HepG2 (cell line): Measurements from ENCODE around the gene RNF183. TPM values are rescaled to one million over a fixed set of nuclear protein-coding genes. Genes with fewer than 3 reads are reported as not detected.
A peak's percentile ranks its signal among the peaks of the same experiment; 100 is the strongest.

ENCODE experiments used
- AGO2 ChIP-seq: fragments of 200-400 bp; formaldehyde crosslinking; optimal IDR thresholded peaks from 2 replicates; pipeline ENCODE3; 2017; ENCODE audit warnings: mild to moderate bottlenecking, low read depth, low read length, moderate library complexity
- ARNT2 ChIP-seq: sonication (generic); formaldehyde crosslinking; IDR thresholded peaks from 2 replicates; pipeline ENCODE4 v1.8.0; 2022; ENCODE audit warnings: mild to moderate bottlenecking, low read depth, missing genetic modification reagents, moderate library complexity
- GPN1 ChIP-seq: sonication (generic); formaldehyde crosslinking; IDR thresholded peaks from 2 replicates; pipeline ENCODE4 v1.5.1; 2020; ENCODE audit warnings: missing genetic modification reagents, borderline replicate concordance
- JUN ChIP-seq: sonication (generic); formaldehyde crosslinking; IDR thresholded peaks from 2 replicates; pipeline ENCODE4 v1.4.0; 2020; ENCODE audit warnings: mild to moderate bottlenecking, missing genetic modification reagents
- KLF13 ChIP-seq: sonication (generic); formaldehyde crosslinking; IDR thresholded peaks from 2 replicates; pipeline ENCODE4 v1.4.0; 2020; ENCODE audit warnings: mild to moderate bottlenecking, missing genetic modification reagents
- MIXL1 ChIP-seq: IDR thresholded peaks from 2 replicates; pipeline ENCODE4 v1.6.1; 2016
- NFIC ChIP-seq: IDR thresholded peaks from 2 replicates; pipeline ENCODE4 v1.6.1; 2012; ENCODE audit warnings: mild to moderate bottlenecking, low read length, inconsistent platforms
- NPAS2 ChIP-seq: sonication (generic); formaldehyde crosslinking; IDR thresholded peaks from 2 replicates; pipeline ENCODE4 v1.8.0; 2022; ENCODE audit warnings: mild to moderate bottlenecking, missing genetic modification reagents, borderline replicate concordance
- POLR2A ChIP-seq, 2 experiments: IDR thresholded peaks; 2 replicates each; pipeline ENCODE4 v1.6.1; 2011; ENCODE audit warnings: low read depth in 2 of 2, low read length in 2 of 2, mild to moderate bottlenecking in 1 of 2, moderate library complexity in 1 of 2; ENCODE audit not compliant: insufficient read depth in 1 of 2
- SP1 ChIP-seq, 2 experiments: fragments of 450-650 bp in 1 of 2; sonication (generic) in 1 of 2; formaldehyde crosslinking in 1 of 2; IDR thresholded peaks; 2 replicates each; pipeline versions ENCODE4 v1.4.0 to v1.6.1; 2016 to 2020; ENCODE audit warnings: missing genetic modification reagents in 1 of 2
- SP2 ChIP-seq: sonication (generic); formaldehyde crosslinking; IDR thresholded peaks from 2 replicates; pipeline ENCODE4 v1.5.1; 2020; ENCODE audit warnings: mild to moderate bottlenecking, missing genetic modification reagents
- SUZ12 ChIP-seq: fragments of 150-350 bp; IDR thresholded peaks from 2 replicates; pipeline ENCODE4 v1.6.1; 2014; ENCODE audit warnings: low read depth, low read length
- TBX2 ChIP-seq: sonication (generic); formaldehyde crosslinking; IDR thresholded peaks from 2 replicates; pipeline ENCODE4 v1.5.0; 2020; ENCODE audit warnings: missing genetic modification reagents, mild to moderate bottlenecking, borderline replicate concordance
- XBP1 ChIP-seq: sonication (generic); formaldehyde crosslinking; IDR thresholded peaks from 2 replicates; pipeline ENCODE4 v1.5.0; 2020; ENCODE audit warnings: missing genetic modification reagents
- ZNF251 ChIP-seq: sonication (generic); formaldehyde crosslinking; IDR thresholded peaks from 2 replicates; pipeline ENCODE4 v1.9.0; 2021; ENCODE audit warnings: mild to moderate bottlenecking, missing genetic modification reagents
- ZNF468 ChIP-seq: sonication (generic); formaldehyde crosslinking; IDR thresholded peaks from 2 replicates; pipeline ENCODE4 v1.8.0; 2022; ENCODE audit warnings: mild to moderate bottlenecking, moderate library complexity, missing genetic modification reagents
- ZNF607 ChIP-seq: sonication (generic); formaldehyde crosslinking; IDR thresholded peaks from 2 replicates; pipeline ENCODE4 v1.5.1; 2020; ENCODE audit warnings: missing genetic modification reagents, mild to moderate bottlenecking, borderline replicate concordance
- ZNF891 ChIP-seq: sonication (generic); formaldehyde crosslinking; IDR thresholded peaks from 2 replicates; pipeline ENCODE4 v1.5.0; 2020; ENCODE audit warnings: mild to moderate bottlenecking, missing genetic modification reagents
- polyA plus RNA-seq, 8 experiments: library from polyadenylated mRNA; depleted of rRNA in 3 of 8; stranded (reverse) in 7 of 8; unstranded in 1 of 8; fragments of >200 nt; fragmentation: Illumina TruSeq in 4 of 8; extraction: Trizol in 4 of 8; gene quantifications; 2 replicates each; pipeline versions ENCODE4 v1.2.1 to v1.2.3, GENCODE V29; 2011 to 2016; ENCODE audit warnings: low read depth in 4 of 8, missing spikeins in 1 of 8, mixed read lengths in 1 of 8; ENCODE audit not compliant: insufficient read depth in 1 of 8
- total RNA-seq, 5 experiments: library from RNA; depleted of rRNA; stranded (reverse); fragments of >200 nt; fragmentation: Illumina TruSeq; extraction: Trizol; gene quantifications; 2 replicates each; pipeline ENCODE4 v1.2.3, GENCODE V29; 2016; ENCODE audit warnings: low read depth in 1 of 5
- TF ChIP-seq, protein P1 (sequence below), 2 experiments: fragments of 450-650 bp in 1 of 2; sonication (generic) in 1 of 2; formaldehyde crosslinking in 1 of 2; IDR thresholded peaks; 2 replicates each; pipeline versions ENCODE4 v1.6.1 to v1.8.0; 2016 to 2022; ENCODE audit warnings: antibody characterized with exemption in 1 of 2, mild to moderate bottlenecking in 1 of 2, missing genetic modification reagents in 1 of 2
- TF ChIP-seq, protein P2 (sequence below): IDR thresholded peaks from 2 replicates; pipeline ENCODE4 v1.6.1; 2018; ENCODE audit warnings: missing genetic modification reagents

Gene RNF183
- total and polyA plus RNA-seq, 2 of the 13 experiments (the other 11 are each of a cell fraction or from before 2014, with no cell fraction given) = 0.13 to 6.5 TPM

DNA sequence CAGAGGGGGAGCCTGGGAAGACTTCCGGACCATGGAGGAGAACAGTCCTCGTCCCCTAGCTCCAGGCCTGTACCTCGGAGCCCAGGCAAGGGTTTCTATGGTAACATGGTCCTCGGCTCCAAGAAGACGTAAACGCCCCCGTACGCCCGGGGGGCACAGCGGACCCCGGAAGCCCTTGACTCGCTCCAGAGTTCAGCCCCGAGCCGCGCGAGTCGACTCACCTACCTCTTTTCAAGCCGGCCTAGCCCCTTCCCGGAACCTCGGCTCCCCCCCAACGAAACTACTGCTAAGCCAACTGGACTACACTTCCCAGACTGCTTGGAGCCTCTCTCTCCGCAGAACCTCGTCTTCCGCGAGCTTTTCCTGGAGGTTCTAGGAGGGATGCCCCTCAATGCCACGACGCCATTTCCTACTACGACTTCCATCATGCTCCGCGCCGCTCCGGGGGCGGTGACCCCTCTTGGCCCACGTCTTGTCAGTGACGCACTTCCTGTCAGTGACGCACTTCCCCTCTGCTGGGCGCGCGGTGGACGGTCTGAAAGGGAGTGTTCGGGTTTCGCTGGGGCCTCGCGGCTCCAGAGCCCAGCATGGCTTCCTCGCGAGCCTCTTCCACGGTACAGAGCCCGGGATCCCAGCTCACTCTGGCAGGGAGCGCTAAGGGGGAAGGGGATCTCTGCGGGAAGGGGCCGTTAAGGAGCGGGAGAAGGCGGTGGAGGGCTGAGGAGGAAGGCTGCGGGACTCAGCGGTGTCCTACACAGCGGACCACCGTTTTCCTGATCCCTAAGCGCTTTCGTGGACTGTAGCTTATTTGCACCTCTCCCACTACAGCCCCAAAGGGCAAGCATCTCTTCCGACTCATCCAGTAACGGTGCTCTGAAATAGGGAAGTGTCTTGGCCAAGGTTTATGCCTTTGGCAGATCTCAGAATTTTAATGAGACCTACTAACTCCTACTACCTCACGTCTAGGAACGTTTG, 27.7 kb downstream of the RNF183 start, which contains the start of the genes CDC26 and PRPF4 (continued):
- TF ChIP-seq, protein P1, sequence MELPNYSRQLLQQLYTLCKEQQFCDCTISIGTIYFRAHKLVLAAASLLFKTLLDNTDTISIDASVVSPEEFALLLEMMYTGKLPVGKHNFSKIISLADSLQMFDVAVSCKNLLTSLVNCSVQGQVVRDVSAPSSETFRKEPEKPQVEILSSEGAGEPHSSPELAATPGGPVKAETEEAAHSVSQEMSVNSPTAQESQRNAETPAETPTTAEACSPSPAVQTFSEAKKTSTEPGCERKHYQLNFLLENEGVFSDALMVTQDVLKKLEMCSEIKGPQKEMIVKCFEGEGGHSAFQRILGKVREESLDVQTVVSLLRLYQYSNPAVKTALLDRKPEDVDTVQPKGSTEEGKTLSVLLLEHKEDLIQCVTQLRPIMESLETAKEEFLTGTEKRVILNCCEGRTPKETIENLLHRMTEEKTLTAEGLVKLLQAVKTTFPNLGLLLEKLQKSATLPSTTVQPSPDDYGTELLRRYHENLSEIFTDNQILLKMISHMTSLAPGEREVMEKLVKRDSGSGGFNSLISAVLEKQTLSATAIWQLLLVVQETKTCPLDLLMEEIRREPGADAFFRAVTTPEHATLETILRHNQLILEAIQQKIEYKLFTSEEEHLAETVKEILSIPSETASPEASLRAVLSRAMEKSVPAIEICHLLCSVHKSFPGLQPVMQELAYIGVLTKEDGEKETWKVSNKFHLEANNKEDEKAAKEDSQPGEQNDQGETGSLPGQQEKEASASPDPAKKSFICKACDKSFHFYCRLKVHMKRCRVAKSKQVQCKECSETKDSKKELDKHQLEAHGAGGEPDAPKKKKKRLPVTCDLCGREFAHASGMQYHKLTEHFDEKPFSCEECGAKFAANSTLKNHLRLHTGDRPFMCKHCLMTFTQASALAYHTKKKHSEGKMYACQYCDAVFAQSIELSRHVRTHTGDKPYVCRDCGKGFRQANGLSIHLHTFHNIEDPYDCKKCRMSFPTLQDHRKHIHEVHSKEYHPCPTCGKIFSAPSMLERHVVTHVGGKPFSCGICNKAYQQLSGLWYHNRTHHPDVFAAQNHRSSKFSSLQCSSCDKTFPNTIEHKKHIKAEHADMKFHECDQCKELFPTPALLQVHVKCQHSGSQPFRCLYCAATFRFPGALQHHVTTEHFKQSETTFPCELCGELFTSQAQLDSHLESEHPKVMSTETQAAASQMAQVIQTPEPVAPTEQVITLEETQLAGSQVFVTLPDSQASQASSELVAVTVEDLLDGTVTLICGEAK (IDR thresholded peaks at IDR 0.05) = peak; percentile 76
- TF ChIP-seq, protein P1 (CRISPR knock-in tag; IDR thresholded peaks at IDR 0.05) = peak; percentile 80
- TF ChIP-seq XBP1 = no peak
- no peak; the same call in 1 of the 2 replicates for TF ChIP-seq KLF13 (CRISPR knock-in tag)
- peak; percentile 26 for TF ChIP-seq AGO2
- no peak for TF ChIP-seq ZNF468 (CRISPR knock-in tag)
- TF ChIP-seq SP2 (CRISPR knock-in tag) = peak; percentile 77
- no peak for TF ChIP-seq NPAS2
- TF ChIP-seq SUZ12 = peak; percentile 55; the same call in 1 of the 2 replicates
- TF ChIP-seq ZNF607 (CRISPR knock-in tag) = 0 out of 2 replicates have a peak, but pooled peaks have one; percentile 27
- TF ChIP-seq ARNT2 (CRISPR knock-in tag) = 0 out of 2 replicates have a peak, but pooled peaks have one; percentile 38
- peak; percentile 91 to 97 for TF ChIP-seq POLR2A (IDR thresholded peaks at IDR 0.05; ENCODE audit: insufficient read depth in 1 of 2, low read depth in 2 of 2, low read length in 2 of 2)
- peak; percentile 65 for TF ChIP-seq JUN
- TF ChIP-seq TBX2 (CRISPR knock-in tag) = peak; percentile 79
- TF ChIP-seq, protein P2, sequence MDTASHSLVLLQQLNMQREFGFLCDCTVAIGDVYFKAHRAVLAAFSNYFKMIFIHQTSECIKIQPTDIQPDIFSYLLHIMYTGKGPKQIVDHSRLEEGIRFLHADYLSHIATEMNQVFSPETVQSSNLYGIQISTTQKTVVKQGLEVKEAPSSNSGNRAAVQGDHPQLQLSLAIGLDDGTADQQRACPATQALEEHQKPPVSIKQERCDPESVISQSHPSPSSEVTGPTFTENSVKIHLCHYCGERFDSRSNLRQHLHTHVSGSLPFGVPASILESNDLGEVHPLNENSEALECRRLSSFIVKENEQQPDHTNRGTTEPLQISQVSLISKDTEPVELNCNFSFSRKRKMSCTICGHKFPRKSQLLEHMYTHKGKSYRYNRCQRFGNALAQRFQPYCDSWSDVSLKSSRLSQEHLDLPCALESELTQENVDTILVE (CRISPR knock-in tag) = no peak; the same call in 1 of the 2 replicates
- no peak for TF ChIP-seq SP1 (IDR thresholded peaks at IDR 0.05)
- peak; percentile 81 for TF ChIP-seq SP1 (CRISPR knock-in tag; IDR thresholded peaks at IDR 0.05)
- no peak; the same call in 1 of the 2 replicates for TF ChIP-seq ZNF891
- TF ChIP-seq ZNF251 (CRISPR knock-in tag) = no peak
- TF ChIP-seq GPN1 (CRISPR knock-in tag) = no peak
- TF ChIP-seq NFIC = no peak; the same call in 1 of the 2 replicates
- no peak; the same call in 1 of the 2 replicates for TF ChIP-seq MIXL1 (CRISPR knock-in tag)
